Medulla oblongata (tissue), 1 donor: Measurements from ENCODE around the gene CDK11A.

Source experiments
- DNase-seq: peaks from one replicate; pipeline ENCODE4 v3.0.0-alpha.2; 2015; ENCODE audit errors: extremely low spot score

The CDK11A gene

GRCh38 chr1:1724035-1724864, at the start of gene CDK11A:
CDK11A (minus strand) TSS chr1:1724357; CDS start chr1:1722818, 1,539 bp downstream.
- peak; percentile 99 for DNase-seq

- no peak for DNase-seq
Measured at GRCh38 chr1:1773874-1774273, 49.7 kb upstream of the CDK11A start.

GRCh38 chr1:1771096-1771495, 46.9 kb upstream of the CDK11A start:
- no peak for DNase-seq

- DNase-seq: no peak
Measured at GRCh38 chr1:1770102-1770501, 45.9 kb upstream of the CDK11A start.

- no peak for DNase-seq
Measured at GRCh38 chr1:1768249-1768992, 44.3 kb upstream of the CDK11A start.

- no peak for DNase-seq
Measured at GRCh38 chr1:1764876-1765470, 40.8 kb upstream of the CDK11A start.

- DNase-seq: peak; percentile 60
Measured at GRCh38 chr1:1763657-1764621, 39.8 kb upstream of the CDK11A start.

GRCh38 chr1:1761504-1762376, 37.6 kb upstream of the CDK11A start:
- DNase-seq: no peak

GRCh38 chr1:1760715-1761114, 36.6 kb upstream of the CDK11A start:
- DNase-seq: no peak

- no peak for DNase-seq
Measured at GRCh38 chr1:1760345-1760650, 36.1 kb upstream of the CDK11A start.

- DNase-seq: no peak
Measured at GRCh38 chr1:1759456-1760344, 35.5 kb upstream of the CDK11A start.

GRCh38 chr1:1758692-1759455, 34.7 kb upstream of the CDK11A start:
- DNase-seq: no peak

GRCh38 chr1:1758059-1758621, 34.0 kb upstream of the CDK11A start:
- DNase-seq: no peak

GRCh38 chr1:1757422-1758058, 33.4 kb upstream of the CDK11A start:
- DNase-seq: no peak

GRCh38 chr1:1756661-1757421, 32.7 kb upstream of the CDK11A start:
- DNase-seq: no peak

GRCh38 chr1:1755852-1756251, 31.7 kb upstream of the CDK11A start:
- no peak for DNase-seq

- no peak for DNase-seq
Measured at GRCh38 chr1:1755426-1755825, 31.3 kb upstream of the CDK11A start.
